WI38 (cell line): ENCODE measurements around the gene NEURL1B.

Experiments
- H3K4me3 ChIP-seq: 2 replicates; pipeline ENCODE4 v1.5.1; 2011; ENCODE audit warnings: low read depth, mild to moderate bottlenecking, control low read depth, low read length
- TF ChIP-seq, protein P1 (sequence below): IDR thresholded peaks from 2 replicates; pipeline ENCODE4 v1.5.1; 2012; ENCODE audit warnings: low read depth, mild to moderate bottlenecking, control low read depth, low read length

NEURL1B gene

DNA sequence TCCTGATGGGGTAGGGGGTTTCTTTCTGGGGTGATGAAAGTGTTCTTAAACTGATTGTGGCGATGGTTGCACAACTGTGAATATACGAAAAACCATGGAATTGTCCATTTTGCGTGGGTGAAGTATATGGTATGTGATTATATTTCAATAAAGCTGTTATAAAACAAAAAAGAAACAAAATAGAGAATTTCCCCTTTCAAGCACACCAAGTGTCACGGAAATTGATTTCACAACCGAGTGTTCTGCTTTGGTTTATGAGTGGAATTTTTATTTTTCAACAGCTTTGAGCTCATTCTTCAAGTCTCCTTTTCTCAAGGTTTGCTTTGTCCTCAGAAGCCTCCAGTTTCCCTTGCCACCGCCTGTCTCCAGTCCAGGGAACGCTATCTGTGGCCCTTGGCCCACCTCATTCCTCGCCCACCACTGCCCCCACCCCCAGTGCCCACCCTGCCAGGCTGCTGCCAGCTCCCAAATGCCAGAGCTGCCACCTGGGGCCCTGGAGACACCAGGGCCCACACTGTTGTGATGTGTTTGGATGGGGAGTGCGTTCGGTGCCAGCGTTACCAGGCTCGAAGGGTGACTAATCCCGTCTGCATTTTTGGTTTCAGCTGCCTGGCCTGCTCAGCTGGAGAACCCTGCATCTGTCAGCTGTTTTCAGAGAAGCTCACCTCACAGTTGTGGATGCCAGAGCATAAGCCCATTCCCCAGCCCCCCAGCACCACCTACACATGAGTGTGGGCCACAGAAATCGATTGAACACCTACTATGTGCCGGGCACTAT lies 99.6 kb downstream of the NEURL1B start:
- no peak overlapping the region for H3K4me3 ChIP-seq
- TF ChIP-seq, protein P1, sequence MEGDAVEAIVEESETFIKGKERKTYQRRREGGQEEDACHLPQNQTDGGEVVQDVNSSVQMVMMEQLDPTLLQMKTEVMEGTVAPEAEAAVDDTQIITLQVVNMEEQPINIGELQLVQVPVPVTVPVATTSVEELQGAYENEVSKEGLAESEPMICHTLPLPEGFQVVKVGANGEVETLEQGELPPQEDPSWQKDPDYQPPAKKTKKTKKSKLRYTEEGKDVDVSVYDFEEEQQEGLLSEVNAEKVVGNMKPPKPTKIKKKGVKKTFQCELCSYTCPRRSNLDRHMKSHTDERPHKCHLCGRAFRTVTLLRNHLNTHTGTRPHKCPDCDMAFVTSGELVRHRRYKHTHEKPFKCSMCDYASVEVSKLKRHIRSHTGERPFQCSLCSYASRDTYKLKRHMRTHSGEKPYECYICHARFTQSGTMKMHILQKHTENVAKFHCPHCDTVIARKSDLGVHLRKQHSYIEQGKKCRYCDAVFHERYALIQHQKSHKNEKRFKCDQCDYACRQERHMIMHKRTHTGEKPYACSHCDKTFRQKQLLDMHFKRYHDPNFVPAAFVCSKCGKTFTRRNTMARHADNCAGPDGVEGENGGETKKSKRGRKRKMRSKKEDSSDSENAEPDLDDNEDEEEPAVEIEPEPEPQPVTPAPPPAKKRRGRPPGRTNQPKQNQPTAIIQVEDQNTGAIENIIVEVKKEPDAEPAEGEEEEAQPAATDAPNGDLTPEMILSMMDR = no peak
